Stimulated activated naive CD4-positive, alpha-beta T cell (primary cell): ENCODE results near the gene DNAI1.

Experiments
- DNase-seq, 6 experiments: peaks; one replicate each; lab custom pipeline; 2025; lab: John Stamatoyannopoulos, UW

Gene DNAI1

DNA sequence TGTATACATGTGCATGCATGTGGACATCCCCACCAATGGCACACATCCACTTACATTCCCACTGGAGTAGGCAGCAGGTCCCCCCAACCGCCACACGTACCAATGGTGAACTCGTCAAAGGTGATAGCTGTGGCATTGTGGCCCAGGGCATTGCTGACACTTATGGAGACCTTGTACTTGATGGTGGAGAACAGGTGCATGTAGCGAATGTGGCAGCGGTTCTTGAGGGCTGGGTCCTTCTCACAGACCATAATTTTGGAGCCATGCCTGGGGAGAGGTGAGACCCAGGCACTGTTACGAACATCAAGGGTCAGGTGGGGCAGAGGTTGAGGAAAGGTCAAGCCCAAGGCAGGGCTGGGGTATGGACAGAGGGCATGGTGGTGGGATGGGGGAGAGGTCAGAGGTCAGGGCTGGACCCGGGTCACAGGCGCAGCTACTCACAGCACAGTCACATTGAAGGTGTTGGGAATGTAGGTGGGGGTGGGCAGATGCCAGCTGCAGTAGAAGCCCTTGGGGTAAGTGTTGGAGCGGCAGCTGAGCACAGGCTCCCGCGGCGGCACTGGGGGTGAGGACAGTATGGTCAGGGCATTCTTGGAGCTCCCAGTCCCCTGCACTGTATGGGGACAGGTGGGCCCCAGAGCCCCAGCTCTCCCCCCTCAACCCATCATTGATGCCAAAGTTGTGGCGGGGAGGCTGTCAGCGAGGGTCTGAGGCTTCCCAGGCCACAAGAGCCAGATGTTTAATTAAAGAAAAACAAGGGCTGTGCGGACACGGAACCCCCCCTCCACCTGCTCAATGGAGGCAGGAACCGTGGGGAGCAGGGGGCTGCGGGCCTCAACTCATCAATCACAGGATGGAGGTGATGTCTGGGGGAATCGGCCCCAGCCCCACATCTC, 99.1 kb downstream of the DNAI1 start:
- no peak for DNase-seq

DNA sequence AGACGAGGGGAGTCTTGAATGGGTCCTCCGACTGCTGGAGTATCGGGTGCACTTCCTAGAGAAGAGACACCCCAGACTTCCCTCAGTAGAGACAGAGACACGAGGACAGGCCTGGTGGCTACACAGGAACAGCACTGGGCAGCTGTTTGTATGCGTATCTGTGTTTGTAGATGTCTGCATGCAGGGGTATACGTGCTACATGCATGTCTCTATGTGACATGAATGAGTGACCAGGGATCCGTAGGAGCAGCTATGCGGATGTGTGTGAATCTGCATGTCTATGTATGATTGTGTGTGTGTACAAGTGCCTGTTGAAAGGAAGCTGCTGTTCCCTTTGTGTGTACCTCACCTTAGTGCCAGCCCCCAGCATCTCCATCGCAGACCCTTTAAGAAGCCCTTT, 99.8 kb downstream of the DNAI1 start:
- DNase-seq = no peak

DNA sequence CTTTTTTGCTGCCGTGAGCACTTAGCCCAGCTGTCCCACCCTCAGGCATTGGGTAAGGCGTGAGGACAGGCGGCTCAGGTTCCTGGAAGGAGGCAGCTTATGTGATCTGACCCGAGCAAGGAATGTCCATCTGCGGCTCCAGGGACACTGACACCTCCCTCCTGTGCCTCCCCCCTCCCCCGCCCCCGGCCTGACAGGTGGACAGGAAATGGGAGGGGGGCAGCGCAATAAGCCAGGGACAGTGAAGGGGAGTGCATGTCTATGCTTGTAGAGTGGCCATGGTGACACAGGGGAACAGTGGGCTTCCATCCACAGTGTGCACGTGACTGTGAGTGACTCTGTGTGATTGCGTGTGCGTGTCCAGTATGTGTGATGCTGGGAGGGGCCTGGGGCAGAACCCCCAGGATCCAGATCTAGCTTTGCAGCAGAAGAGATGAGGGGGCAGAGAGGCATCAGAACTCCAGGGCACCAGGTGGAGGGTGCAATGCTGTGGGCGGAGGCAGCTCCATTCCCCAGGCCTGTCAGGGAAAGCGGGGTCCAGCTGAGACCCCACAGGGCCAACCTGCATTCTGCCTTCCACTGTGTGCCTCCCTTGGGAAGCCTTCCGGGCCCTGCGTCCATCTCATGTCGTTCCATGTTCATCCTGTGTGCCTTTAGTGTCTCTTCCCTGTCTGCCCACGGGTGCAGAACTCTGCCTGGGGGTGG, 100.5 kb downstream of the DNAI1 start:
- DNase-seq = no peak

DNA sequence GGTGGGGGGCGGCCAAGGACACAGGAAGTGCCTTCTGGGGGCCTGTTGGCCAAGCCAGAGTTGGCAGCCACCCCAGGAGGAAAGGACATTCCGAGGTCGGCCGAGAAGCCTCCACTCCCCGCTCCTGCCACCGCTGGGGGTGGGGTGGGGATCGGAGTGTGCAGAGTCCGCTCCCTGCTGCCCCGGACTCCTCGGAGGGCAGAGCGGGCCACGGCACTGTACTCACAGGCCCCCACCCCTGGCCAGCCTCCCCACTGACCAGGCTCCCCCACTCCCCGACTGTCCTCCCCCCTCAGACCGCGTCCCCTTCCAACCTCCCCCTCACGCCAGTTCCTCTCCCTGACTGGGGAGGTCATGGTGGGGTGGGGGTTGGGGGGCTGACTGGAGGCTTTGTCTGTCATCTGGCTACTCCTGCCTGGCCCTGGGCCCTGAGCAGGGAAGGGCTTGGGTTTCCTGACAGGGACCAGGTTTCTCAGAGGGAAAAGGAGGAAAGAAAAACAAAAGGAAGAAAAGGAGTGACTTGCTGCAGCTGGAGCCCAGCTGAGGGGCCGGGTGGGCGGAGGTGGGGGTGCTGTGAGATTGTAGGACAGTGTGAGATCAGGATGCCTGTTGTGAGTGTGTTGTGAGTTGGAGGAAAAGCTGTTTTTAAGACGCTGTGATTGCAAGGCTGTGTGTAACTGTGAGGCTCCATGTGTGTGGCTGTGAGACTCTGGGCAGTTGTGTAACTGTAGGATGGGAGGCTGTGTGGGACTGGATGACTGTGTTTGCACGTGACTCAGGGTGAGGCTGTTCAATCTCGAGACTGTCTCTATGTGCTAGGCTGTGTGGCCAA, 101.2 kb downstream of the DNAI1 start:
- no peak for DNase-seq

DNA sequence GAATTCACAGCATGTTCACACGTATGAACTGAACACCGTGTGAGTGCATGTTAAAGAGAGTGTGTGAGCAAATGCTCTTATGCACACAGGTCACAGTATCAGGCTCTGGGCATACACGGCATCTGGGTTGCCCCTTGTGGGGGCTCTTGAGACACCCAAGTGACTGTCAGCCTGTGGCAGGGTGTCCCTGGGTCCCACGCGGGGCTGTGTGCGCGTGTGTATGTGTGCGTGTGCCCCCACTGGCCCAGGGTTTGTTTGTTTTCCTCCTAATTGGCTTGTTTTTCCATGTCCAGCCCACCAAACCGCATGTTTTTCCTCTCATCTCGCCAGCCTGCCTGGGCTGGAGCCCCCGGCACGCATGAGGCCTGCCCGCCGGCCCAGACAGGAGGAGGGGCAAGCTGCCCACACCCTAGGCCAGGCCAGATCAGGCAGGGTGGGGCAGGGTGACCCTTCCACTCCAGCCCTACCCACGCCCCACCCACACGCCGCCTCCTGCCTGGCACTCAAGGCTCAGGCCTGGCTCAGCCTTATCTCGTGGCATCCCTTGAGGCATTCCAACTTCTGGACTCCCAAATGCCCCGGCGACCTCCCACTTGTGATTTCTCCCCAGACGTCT, 102.1 kb downstream of the DNAI1 start:
- DNase-seq = no peak

DNA sequence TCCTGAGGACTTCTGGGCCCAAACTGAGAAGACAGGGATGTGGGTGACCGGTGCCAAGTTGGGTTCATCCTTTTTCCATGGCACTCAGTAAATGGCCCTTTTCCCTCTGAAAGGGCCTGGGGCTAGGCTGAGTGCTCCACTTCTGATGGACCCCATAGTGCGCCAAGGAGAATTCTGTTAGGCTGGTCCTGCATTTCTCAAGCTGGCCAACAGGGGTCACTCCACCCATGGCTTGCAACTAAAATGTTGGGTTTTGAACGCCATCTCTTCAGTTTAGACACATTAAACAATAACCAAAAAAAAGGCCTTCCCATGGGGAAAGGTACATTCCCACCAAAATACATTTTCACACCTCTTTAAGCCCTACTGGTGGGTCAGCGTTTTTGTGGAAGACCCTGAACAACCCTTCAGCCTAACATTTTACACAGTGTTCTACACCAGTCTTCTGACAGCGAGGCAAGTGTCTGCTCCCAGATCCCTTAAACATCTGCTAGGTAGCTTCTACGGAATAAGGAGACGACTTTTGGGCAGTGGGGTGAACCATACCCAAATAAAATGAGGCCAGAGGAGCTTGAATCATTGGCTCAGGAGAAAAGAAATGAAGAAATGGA, 103.6 kb downstream of the DNAI1 start:
- no peak for DNase-seq

DNA sequence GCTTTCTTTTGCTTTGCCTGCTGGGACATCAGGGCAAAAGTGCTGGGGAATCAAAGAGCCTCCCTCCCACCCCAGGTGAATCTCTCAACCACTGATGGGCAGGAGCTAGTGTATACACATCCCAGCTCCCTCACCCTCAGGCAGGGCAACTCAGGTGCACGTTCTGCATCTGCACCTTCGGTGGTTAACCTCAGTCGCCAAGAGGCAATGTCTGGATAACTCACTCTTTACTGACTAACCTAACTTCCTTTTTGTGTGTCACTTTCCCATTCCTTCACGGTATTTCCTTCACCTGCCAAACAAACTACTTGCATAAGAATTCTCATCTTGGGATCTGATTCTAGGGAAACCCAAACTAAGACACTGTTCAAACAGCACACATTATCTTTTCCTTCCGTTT, 104.7 kb downstream of the DNAI1 start:
- DNase-seq = no peak

DNA sequence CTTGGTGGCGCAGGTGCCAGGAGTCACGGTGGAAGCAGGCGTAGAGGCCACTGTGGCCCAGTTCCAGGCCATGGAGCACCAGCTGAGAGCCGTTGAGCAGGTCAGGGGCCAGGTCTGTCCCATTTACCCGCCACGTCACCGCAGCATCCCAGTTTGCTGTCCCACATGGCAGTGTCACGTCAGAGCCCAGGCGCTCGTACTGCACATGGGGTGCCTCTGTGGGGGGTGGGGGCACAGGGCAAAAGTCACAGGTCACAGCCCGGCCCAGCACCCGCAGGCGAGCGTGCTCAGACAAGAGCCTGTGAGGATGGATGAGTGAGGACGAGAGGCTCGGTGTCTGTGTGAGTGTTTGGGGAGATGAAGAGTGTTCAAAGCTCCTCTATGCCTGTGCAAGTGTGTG, 106.0 kb downstream of the DNAI1 start:
- no peak for DNase-seq

DNA sequence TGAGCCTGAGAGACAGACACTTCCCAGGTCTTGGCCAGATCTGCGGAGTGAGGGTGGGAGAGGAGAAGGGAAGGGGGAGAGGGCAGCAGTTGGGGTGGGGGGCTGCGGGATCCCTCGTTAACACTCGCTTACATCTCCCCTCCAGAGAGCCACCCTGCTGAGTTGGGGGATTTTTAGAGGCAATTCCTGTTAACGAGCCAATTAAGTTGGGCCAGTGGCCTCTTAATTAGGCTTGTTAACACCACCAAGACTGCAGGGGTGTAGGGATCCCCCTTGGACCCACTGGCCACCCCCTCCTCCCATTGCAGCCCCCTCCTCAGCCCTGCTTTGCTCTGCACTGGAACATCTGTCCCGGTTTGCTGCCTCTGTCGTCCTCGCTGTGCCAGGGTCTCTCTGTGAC, 107.3 kb downstream of the DNAI1 start:
- no peak for DNase-seq

DNA sequence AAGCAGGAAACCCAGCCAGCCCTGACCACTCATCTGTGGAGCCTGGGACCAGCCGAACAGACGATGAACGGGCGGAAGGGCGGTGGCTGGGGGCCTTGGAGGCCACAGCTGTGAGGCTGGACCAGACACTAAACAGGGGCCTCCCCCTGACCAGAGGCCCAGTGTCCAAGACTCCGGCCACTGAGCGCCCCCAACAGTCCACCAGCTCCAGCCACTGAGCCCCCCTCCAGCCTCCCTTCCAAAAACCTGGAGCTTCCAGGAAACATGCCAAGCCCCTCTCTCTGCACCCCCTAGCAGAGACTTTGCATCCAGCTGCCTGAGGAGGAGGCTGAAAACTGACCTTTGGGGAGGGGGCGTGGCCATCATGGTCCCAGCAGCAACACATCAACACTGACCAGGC, 107.7 kb downstream of the DNAI1 start:
- DNase-seq = no peak

DNA sequence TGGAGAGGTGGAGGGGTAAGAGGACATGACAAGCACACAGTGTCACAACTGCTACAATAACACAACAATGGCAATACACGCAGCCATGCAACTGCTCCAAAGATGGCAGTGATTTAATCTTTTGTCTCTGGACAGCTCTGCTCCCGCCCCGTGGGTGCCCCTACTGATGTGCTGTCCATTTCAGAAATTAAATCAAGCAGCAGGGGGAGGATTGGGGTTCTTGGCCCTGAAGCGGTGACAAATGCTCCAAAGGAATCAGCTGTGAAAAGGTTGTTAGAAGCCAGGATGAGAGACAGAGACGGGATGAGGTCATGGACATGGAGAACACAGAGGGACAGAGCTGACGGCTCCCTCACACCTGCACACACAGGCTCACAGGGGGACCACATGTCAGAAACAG, 108.4 kb downstream of the DNAI1 start:
- DNase-seq = no peak

DNA sequence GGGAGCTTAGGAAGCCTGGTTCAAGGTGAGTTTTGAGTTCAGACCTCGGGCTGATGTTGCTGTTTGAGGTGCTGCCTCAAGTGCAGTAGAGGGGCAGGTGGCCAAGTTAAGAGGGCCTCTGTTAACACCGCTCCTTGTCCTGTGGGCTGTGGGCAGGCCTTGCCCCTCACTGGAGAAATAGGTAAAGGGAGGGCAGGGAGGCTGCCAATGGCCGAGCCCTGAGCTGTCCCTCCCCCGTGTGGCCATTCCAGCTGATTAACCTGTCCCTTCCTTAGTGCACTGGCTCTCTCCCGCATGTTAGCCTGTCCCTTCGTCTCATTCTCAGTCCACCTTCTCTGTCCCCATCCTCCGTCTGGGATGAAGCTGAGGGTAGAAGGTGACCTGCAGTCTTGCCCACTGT, 109.5 kb downstream of the DNAI1 start:
- no peak for DNase-seq

DNA sequence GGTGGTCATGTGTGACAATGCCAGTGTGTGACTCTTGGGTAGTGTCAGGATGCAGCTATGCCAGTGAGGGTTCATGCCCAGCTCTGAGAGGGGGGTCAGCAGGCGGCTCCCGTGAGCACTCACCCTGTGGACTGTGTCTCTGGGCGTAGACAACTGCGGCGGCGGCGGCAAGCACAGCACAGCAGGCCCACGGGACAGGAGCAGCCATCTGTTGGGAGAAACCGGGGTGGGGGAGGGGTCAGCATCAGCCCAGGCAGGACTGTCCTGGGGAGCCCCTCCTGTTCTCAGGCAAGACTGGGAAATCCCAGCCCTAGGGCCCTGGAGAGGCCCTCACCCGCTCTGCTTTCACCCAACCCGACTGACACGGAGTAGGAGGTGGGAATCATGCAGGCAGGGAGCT, 110.2 kb downstream of the DNAI1 start:
- DNase-seq = no peak

DNA sequence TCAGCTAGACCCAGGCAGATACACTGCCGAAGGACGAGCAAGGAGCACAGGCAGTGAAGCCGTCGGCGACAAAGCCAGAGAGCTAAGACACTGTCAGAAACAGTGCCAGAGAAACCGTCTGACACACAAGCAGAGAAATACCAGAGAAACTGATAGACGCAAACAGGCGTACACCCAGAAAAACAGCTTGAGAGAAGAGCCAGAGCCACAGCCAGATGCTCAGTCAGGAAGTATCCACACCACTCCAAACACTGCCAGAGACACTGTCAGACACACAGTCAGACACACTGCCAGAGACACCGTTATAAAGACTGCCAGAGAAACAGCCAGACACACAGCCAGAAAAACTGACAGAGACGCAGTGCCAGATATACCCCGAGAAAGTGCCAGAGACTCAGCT, 111.8 kb downstream of the DNAI1 start:
- no peak for DNase-seq
